ENCODE data around the gene FMNL3.
"Not testable (repeated sequence)": the region's sequence is repeated elsewhere in the genome, so short reads cannot be mapped to it uniquely, and the experiment has no call there.

Gene FMNL3

GRCh38 chr12:49627752-49628360 lies 79.3 kb downstream of the FMNL3 start:
- ATAC-seq = no peak

DNA sequence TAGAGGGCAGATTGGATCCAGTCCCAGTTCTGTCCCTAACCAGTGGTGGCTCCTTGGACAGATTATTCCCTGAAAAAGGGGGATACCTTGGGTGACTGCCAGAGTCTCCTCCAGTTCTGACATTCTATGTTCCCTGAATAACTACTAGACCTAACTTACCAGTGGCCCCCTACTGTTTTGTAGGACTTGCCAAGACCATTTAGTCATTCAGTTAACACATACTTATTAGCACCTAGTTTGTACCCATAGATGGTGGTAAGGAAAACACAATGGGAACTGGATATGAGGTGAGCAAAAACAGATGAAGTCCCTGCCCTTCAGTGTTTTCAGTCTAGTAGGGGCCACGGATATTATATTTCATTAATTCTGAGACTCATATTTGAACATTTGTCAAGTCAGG lies 80.4 kb downstream of the FMNL3 start:
- ATAC-seq = no peak

- ATAC-seq = peak; percentile 22 to 24
Measured at GRCh38 chr12:49626169-49626835, 80.9 kb downstream of the FMNL3 start.

- ATAC-seq = no peak
Measured at GRCh38 chr12:49624921-49625577, 82.2 kb downstream of the FMNL3 start.

- ATAC-seq = peak; percentile 75 to 76
Measured at GRCh38 chr12:49623142-49623904, 83.9 kb downstream of the FMNL3 start, which contains the start of gene PRPF40B. PRPF40B (plus strand) TSS chr12:49623561; CDS start chr12:49623591, 30 bp downstream.

GRCh38 chr12:49622501-49623141 lies 84.6 kb downstream of the FMNL3 start:
- ATAC-seq = peak; percentile 41 to 42

DNA sequence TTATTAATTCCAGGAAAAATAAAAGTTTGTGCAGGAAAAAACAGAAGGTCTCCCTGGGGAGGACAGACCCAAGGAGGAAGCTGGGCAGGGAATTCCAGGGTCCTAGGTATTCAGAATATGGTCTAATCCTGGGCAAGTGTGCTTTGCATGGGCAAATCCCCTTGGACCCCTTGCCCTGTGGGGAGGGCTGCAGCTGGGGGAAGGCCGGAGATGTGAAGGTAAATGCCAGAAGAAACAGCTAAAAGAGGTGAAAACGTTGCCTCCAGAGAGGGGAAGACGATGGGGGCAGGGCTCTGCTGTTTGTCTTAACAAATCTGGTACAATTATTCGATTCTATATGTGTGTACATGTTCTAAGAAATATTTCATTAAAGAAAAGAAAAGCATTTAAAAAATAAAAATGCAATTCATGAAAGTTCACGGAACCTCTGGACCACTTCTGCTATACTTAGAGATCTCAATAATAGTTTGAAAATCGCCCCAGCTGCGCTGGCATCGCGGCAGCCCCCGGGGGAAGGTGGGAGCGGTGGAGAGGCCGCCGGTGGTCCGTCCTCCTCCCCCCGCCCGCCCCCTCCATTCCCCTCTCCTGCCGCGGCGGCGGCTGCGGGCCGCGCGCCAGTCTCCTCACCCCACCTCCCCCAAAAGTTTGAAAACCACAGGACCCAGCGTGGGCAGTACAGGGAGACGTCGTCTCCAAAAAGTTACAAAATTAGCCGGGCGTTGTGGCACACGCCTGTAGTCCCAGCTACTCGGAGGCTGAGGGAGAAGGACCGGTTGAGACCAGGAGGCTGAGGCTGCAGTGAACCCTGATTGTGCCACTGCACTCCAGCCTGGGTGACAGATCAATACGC lies 85.3 kb downstream of the FMNL3 start:
- no peak for ATAC-seq

- ATAC-seq = no peak
Measured at GRCh38 chr12:49619286-49619685, 87.9 kb downstream of the FMNL3 start.

GRCh38 chr12:49618576-49618975 lies 88.6 kb downstream of the FMNL3 start:
- no peak for ATAC-seq

- ATAC-seq = no peak
Measured at GRCh38 chr12:49616533-49617219, 90.5 kb downstream of the FMNL3 start.

DNA sequence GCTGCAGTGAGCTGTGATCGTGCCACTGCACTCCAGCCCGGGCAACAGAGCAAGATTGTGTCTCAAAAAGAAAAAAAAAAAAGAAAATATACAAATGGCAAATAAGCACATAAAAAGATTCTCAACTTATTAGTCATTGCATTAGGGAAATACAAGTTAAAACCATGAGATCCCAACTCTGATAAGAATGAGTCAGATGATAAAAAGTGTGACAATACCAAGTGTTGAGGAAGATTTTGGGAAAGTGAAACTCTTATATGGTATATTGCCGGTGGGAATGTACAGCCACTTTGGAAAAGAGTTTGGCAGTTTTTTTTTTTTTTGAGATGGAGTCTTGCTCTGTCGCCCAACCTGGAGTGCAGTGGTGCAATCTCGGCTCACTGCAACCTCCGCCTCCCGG lies 91.5 kb downstream of the FMNL3 start:
- ATAC-seq = no peak

- ATAC-seq = no peak
Measured at GRCh38 chr12:49612210-49612609, 95.0 kb downstream of the FMNL3 start.

DNA sequence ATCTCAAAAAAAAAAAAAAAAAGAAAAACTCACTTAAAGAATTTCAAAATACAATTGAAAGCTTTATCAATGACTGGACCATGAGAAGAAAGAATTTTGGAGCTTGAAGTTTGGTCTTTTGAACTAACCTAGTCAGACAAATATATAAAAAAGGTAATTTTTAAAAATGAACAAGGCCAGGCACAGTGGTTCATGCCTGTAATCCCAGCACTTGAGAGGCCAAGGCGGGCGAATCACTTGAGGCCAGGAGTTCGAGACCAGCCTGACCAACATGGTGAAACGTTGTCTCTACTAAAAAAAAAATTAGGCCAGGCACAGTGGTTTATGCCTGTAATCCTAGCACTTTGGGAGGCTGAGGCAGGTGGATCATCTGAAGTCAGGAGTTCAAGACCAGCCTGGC lies 96.4 kb downstream of the FMNL3 start:
- ATAC-seq = not testable (repeated sequence)

- no peak for ATAC-seq
Measured at GRCh38 chr12:49609875-49610154, 97.4 kb downstream of the FMNL3 start.

DNA sequence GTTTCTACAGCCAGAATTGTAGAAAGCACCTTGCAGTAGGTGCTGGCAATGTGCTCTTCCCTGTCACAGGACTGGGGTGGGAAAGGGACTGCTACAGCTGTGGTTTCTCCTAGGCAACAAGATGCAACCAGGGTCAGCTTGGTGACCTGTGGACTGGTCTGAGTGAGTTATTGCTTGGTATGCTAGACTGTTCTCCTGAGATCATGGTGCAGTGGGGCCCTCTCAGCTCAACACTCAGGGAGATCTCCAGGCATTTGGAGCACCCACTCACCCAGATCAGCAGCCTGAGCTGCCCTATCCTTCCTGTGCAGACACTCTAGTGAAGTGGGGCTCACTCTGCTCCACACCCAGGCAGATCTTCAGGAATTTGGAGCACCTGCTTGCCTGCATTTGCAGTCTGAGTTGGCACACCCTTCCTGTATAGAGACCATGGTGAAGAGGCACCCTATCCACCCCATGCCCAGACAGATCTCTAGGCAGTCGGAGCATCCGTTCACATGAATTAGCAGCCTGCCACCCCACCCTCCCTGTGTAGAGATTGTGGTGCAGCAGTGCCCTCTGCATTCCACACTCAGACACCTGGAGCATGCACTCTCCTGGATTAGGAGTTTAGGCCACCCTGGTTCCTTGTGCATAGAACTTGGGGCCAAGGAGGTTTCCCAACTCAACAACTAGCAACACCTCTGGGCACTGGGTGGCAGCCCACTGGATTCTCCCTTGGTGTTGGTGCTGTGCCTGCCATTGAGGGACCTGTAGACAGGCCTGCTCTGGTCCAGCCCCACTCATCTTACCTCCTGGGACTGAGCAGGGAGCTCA lies 97.9 kb downstream of the FMNL3 start:
- no peak for ATAC-seq

GRCh38 chr12:49605539-49605938 lies 101.7 kb downstream of the FMNL3 start, which contains the start of gene FAM186B:
FAM186B (minus strand) TSS chr12:49605639; CDS start chr12:49605477, 162 bp downstream.
- not testable (repeated sequence) for ATAC-seq

DNA sequence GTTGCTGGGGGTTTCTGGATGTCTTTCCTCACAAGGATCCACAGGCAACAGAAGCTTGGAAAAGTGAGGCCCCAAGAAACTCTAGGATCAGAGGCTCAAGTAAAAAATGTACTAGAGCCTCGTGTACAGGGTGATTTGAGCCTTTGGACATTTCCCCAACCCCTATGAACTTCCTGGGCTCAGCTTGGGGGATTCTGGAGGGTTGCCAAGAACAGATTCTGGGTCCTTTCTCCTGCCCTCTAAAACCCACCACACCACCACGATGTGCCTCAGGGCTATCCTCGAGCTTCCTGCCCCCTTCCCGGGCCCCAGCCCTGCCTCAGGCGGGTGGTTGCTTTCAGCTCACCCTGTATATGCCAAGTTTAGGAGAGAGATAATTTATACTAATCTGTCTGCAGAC lies 102.3 kb downstream of the FMNL3 start:
- ATAC-seq = no peak

GRCh38 chr12:49603721-49604120 lies 103.5 kb downstream of the FMNL3 start:
- ATAC-seq = no peak

DNA sequence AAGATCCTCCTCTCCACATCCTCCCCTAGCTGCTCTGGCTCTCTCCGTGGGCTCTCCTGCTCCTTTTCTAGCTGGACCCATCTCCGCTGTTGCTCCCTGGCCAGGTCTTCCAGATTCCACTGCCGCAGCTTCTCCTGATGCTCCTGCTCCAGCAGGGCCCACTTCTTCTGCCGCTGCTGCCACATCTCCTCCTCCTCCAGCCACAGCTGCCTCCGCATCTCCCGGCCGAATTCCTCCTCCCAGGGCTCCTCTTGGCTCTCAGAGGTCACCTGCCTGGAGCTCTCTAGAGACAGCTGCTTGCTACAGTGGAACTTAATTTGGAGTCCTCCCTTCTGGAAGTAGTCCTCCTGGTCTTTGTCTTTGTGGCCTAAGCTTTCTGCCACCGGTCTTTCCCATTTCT lies 107.2 kb downstream of the FMNL3 start:
- ATAC-seq = no peak

DNA sequence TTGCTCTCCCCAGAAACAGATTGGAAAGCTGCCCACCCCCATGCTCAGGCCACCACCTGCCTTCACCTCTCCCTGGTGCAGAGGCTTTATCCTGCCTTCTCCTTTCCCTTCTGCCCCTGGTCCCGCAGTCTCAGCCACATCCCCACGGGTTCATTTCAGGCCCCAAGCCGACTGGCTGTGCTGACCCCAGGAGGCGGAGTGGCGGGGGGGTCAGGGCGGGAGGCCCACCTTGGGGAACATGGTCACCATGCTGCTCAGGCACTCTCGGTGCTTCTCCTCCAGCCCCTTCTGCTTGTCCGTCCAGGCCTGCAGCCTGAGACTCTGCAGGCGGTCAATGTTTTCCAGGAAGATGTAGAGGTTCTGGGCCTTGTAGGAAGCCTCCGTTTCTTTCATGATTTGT lies 108.7 kb downstream of the FMNL3 start:
- no peak for ATAC-seq

All from activated CD4-positive, CD25-positive, alpha-beta regulatory T cell treated with anti-CD3 and anti-CD28 coated beads, Interleukin-2, amount 50 U/mL, for 24 hours (primary cell).